ENCODE data around the gene SLC35E1.

GRCh38 chr19:16605115-16605514 lies 32.9 kb upstream of the SLC35E1 start:
- TF ChIP-seq CTCF (CRISPR knock-in tag; IDR thresholded peaks at IDR 0.05) (no peak), MATR3 (CRISPR knock-in tag; IDR thresholded peaks at IDR 0.05) (no peak), ZC3H4 (CRISPR knock-in tag; IDR thresholded peaks at IDR 0.05; ENCODE audit: borderline replicate concordance) (no peak), HMGXB4 (CRISPR knock-in tag; IDR thresholded peaks at IDR 0.05; ENCODE audit: borderline replicate concordance in 1 of 2, low read depth in 1 of 2) (no peak), IRF2 (CRISPR knock-in tag; IDR thresholded peaks at IDR 0.05) (no peak), KLF9 (CRISPR knock-in tag; IDR thresholded peaks at IDR 0.05; ENCODE audit: low read depth) (no peak), ZNF142 (CRISPR knock-in tag; IDR thresholded peaks at IDR 0.05) (no peak)

All from HepG2 (cell line).